GM10266 (cell line): ENCODE data around the gene ZNF862.

Source experiments
- DNase-seq: peaks from one replicate; pipeline ENCODE4 v3.0.0; 2012; ENCODE audit errors: extremely low spot score
- TF ChIP-seq, protein P1 (sequence below): IDR thresholded peaks from 2 replicates; pipeline ENCODE4 v1.5.1; 2012; ENCODE audit warnings: mild to moderate bottlenecking, low read depth; ENCODE audit not compliant: control insufficient read depth, insufficient read depth; ENCODE audit errors: missing control alignments

ZNF862 gene

DNA sequence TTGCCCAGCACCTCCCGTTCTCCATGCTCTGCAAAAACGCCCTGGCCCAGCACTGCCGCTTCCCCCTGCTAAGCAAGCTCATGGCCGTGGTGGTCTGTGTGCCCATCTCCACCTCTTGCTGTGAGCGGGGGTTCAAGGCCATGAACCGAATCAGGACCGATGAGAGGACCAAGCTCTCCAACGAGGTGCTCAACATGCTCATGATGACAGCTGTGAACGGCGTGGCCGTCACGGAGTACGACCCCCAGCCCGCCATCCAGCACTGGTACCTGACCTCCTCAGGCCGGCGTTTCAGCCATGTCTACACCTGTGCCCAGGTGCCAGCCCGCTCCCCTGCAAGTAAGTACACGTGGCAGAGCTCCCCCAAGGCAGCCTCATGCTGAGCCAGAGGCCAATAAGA, 24.0 kb downstream of the ZNF862 start:
- TF ChIP-seq, protein P1, sequence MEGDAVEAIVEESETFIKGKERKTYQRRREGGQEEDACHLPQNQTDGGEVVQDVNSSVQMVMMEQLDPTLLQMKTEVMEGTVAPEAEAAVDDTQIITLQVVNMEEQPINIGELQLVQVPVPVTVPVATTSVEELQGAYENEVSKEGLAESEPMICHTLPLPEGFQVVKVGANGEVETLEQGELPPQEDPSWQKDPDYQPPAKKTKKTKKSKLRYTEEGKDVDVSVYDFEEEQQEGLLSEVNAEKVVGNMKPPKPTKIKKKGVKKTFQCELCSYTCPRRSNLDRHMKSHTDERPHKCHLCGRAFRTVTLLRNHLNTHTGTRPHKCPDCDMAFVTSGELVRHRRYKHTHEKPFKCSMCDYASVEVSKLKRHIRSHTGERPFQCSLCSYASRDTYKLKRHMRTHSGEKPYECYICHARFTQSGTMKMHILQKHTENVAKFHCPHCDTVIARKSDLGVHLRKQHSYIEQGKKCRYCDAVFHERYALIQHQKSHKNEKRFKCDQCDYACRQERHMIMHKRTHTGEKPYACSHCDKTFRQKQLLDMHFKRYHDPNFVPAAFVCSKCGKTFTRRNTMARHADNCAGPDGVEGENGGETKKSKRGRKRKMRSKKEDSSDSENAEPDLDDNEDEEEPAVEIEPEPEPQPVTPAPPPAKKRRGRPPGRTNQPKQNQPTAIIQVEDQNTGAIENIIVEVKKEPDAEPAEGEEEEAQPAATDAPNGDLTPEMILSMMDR: no peak

DNA sequence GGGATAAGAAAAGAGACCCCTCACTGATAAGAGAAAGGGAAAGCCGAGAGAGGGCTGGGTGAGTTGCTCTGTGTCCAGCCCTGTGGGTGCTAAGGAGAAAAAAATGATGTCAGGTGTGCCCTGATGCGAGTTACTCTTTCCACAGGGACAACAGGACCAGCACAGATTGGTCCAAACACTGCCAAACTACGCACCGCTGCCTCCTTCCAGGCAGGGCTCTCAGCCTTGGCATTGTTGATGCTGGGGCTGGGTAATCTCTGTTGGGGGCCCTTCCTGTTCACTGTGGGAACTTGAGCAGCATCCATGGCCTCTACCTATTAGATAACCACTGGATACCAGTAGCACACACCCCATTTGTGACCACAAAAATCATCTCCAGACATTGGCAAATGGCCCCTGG, 25.3 kb downstream of the ZNF862 start:
- TF ChIP-seq, protein P1: no peak

More for the DNA sequence above, 24.0 kb downstream of the ZNF862 start:
- no peak for DNase-seq

DNA sequence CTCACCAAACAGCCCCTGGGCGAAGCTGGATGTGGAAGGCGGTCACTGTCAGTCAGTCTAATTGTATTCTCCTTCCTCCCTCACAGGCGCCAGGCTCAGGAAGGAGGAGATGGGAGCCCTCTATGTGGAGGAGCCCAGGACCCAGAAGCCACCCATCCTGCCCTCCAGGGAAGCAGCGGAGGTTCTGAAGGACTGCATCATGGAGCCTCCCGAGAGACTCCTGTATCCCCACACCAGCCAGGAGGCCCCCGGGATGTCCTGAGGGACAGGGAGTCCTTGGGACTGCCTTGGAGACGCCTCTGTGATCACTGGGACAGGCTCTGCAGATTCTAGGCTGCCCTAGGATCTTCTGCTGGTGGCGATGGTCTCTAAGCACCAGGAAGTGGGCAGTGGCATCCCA, 25.8 kb downstream of the ZNF862 start:
- TF ChIP-seq, protein P1: no peak
- DNase-seq: no peak

More for the DNA sequence above, 25.3 kb downstream of the ZNF862 start:
- DNase-seq: no peak

DNA sequence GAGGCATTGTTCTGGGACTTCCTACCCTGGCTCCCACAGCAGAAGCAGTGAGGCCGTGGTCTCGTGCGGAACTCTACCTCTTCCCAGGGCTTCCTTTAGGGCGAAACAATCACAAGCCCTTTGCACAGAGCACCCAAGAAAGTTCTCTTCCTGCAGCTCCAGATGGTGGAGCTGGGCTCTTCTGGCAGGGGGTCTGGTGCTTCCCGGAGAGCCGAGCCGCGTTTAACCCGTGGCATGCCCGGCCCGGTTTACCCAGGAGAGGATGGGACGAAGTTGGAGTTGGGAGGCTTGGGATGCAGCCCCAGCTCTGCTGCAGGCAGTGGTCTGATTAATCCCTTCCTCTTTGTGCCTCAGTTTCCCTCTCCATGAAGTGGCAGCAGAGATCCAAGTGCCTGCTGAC, 26.6 kb downstream of the ZNF862 start:
- DNase-seq: no peak
- TF ChIP-seq, protein P1: no peak

DNA sequence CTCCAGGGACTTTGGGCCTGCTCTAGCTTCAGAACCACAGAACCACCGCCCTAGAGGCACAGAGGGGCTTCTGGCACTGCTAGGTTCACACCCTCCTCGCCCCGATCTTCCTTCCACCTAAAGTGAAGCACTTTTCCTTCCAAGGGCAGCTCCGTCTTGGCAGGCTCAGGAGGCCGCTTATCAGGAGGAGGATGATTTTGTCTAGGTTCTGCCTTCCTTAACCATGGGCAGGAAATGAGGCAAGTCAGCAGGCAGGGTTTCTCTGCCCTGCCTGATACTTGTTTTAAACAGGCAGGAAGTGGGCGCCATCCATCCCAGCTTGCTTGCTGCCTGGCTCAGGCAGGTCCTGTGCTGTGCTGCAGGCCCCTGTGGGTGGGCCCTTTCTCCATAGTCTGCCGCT, 27.3 kb downstream of the ZNF862 start:
- DNase-seq: no peak
- TF ChIP-seq, protein P1: no peak

DNA sequence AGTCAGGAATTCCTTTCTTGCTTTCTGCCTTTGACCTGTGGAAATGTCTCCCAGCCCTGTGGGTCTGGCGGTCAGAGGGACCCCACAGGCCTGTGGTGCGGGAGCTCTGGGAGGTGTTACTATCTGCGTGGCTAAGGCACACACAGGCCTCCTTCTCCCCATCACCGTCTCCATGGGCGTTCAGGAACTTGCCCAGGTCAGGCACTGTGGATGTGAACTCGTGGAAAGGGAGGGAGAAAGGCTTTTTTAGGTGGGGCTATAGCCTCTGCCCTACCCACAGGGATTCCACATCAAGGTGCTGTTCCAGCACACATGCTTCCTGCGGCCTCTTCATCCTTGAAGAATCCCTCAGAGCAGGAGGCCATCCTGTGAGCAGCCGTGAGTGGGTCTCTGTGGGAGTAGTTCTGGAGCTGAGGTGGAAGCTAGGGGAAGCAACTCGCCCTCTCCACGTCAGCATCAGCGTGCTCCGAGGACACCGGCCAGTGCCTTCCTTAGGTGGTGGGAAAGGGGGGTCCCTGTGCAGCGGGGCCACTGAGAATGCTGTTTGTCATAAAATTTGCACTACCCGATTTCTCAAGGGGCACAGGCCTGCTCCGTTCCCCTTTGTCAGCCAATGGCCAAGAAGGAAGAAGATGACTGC, 28.1 kb downstream of the ZNF862 start:
- TF ChIP-seq, protein P1: no peak
- DNase-seq: no peak

DNA sequence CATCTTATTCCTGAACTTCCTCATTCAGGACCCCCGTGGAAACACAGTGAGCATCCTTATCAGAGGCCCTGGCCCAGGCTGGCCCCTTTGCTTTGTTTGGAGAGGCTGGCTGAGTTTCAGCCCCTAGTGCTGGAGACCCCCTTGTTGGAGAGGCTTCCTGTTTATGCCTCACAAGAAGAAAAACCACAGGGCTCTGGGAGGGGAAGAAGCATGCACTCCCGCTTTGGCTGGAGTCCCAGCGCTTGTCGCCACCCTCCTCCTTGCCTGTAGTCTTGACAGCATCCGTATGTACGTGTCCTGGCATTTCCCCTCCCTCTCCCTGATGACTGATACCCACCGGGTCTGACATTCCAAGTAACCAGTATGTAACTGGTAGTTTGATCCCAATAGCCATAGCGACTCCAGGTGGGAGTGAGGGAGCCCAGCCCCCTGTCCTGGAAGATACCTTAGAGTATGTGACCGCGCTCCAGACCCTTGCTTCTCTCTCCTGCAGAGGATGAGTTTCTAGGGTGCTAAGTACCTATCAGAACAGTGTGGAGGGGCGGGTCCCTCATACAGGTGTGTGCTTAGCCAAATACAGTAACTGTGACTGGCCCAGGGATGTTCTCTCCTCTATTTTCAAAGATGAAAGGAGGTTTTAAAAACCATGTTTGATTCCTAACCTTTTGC, 28.7 kb downstream of the ZNF862 start:
- TF ChIP-seq, protein P1: no peak
- no peak for DNase-seq
